Effector memory CD4-positive, alpha-beta T cell (primary cell): Measurements from ENCODE around the gene TMPRSS5.
"Not testable (repeated sequence)": the region's sequence is repeated elsewhere in the genome, so short reads cannot be mapped to it uniquely, and the experiment has no call there.

Experiments
- DNase-seq, 3 donors: peaks; one replicate each; pipeline ENCODE4 v3.0.0-alpha.2; 2020
- H3K27ac ChIP-seq: 2 replicates; pipeline ENCODE4 v1.7.0; 2013; ENCODE audit warnings: mild to moderate bottlenecking, low read length, moderate library complexity; ENCODE audit not compliant: insufficient read depth, poor library complexity, severe bottlenecking
- H3K27me3 ChIP-seq: replicated peaks from 2 replicates; pipeline ENCODE4 v1.7.0; 2013; ENCODE audit warnings: mild to moderate bottlenecking, low read length; ENCODE audit not compliant: insufficient read depth, control insufficient read depth, poor library complexity, severe bottlenecking
- H3K36me3 ChIP-seq: 2 replicates; pipeline ENCODE4 v1.7.0; 2013; ENCODE audit warnings: mild to moderate bottlenecking, low read length, moderate library complexity; ENCODE audit not compliant: control insufficient read depth, insufficient read depth
- H3K4me1 ChIP-seq: 2 replicates; pipeline ENCODE4 v1.7.0; 2013; ENCODE audit warnings: low read length, mild to moderate bottlenecking; ENCODE audit not compliant: control insufficient read depth, insufficient read depth, poor library complexity, severe bottlenecking
- H3K4me3 ChIP-seq: 2 replicates; pipeline ENCODE4 v1.7.0; 2013; ENCODE audit warnings: low read length, low read depth, mild to moderate bottlenecking; ENCODE audit not compliant: insufficient read depth, poor library complexity, severe bottlenecking
- H3K9me3 ChIP-seq: 2 replicates; pipeline ENCODE4 v1.7.0; 2013; ENCODE audit warnings: mild to moderate bottlenecking, low read length, moderate library complexity; ENCODE audit not compliant: control insufficient read depth

Gene TMPRSS5

DNA sequence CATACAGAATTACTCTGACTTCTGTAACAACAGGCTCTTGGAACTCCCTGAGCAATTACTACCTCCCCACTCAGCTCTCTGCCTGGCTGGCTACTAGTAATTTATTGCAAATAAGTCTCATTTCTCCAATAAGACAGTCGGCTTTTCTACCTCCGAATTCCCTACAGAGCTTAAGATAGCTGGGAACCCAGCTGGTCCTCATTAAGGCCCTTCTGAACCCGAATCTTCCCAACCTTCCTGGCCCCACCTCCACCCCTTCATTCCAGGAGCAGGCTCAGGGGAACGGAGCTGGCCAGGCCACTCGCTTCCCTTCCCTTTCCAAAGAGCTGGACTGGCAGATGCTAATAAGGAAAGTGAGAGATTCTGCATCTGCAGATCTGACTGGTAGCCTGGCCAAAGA, 21.6 kb downstream of the TMPRSS5 start:
- Histone ChIP-seq H3K27me3 (no peaks in the 10 kb centered on the region), H3K4me3 (no peak overlapping the region), H3K27ac (no peak overlapping the region), H3K36me3 (no peaks in the 10 kb centered on the region), H3K9me3 (no peaks in the 10 kb centered on the region), H3K4me1 (no peaks in the 10 kb centered on the region)
- no peak for DNase-seq

GRCh38 chr11:113683481-113684046, 22.5 kb downstream of the TMPRSS5 start:
- Histone ChIP-seq H3K4me1 (no peaks in the 10 kb centered on the region), H3K27ac (no peak overlapping the region), H3K9me3 (no peaks in the 10 kb centered on the region), H3K27me3 (no peaks in the 10 kb centered on the region), H3K4me3 (no peak overlapping the region), H3K36me3 (no peaks in the 10 kb centered on the region)
- DNase-seq, result no peak

DNA sequence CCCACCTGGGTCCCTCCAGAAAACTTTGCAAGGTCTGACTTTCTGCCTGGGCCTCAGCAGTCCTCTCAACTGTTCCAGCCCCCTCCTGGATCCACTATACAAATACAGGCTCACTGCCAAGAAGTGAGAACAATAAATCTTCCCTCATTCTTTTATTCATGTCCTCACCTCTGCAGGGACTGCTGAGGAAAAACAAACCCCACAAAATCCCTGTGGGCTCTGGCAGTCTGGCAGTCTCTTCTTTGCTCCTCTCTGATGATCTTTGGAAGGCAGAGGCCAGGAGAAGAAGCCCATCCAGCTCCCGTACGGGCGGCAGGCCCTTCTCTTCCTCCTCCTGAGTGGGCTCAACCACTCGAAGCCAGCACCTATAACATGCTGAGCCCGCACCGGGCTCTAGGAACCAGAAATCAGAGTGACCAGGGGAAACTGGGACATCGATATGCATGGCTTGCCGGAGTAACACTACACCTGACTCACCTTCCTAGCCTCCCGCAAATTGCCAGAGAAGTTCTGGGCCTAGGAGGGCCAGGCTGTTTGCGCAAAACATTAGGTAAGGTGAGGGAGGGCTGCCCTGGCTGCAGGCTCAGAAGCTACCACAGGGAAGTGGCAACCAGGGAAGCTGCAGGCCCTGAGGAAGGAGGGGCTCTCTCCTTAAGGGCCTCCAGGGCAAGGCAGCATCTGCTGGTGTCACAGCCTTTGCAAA, 24.2 kb downstream of the TMPRSS5 start:
- Histone ChIP-seq H3K36me3 (no peaks in the 10 kb centered on the region), H3K9me3 (no peaks in the 10 kb centered on the region), H3K27ac (no peak overlapping the region), H3K4me3 (no peak overlapping the region), H3K4me1 (no peaks in the 10 kb centered on the region), H3K27me3 (no peaks in the 10 kb centered on the region)
- no peak for DNase-seq

DNA sequence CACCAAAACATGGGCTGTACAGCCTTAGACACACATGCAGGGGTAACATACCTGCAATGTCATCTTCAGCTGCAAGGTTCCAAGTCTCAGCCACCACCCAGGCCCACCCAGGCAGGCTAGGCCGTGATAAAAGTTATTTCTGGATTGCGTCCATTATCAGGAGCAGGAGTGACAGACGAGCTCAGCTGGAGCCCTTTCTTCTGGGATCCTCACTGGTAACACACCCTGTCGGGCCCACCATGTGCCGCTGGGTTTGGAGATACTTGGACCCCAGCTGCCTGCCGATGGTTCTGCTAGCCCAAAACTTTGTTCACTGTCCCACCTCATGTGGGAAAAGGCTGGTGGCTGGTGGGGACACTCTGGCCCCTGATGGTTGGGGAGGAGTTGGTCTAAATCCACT, 24.8 kb downstream of the TMPRSS5 start:
- no peak for DNase-seq
- H3K27ac ChIP-seq, result no peak overlapping the region
- no peaks in the 10 kb centered on the region for H3K9me3 ChIP-seq
- H3K4me3 ChIP-seq, result no peak overlapping the region
- no peaks in the 10 kb centered on the region for H3K36me3 ChIP-seq
- no peaks in the 10 kb centered on the region for H3K27me3 ChIP-seq
- H3K4me1 ChIP-seq, result no peaks in the 10 kb centered on the region

DNA sequence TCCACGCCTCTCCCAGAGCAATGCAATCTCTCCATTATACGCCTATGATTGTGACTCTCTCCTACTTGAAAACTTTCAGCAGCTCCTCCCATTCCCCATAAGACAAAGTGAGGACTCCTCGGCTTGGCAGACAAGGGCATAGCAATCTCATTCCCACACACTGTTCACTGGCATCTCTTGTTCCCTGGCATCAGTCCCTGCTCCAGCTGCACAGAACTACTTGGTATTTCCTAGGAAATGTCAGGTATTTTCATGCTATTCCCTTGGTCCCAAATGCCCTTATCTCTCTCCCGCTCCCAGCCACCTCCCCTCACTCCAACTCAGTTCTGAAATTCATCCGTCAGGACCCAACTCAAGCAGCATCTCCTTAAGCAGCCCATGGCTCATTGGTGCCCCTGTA, 28.4 kb downstream of the TMPRSS5 start:
- no peak overlapping the region for H3K27ac ChIP-seq
- no peak overlapping the region for H3K4me3 ChIP-seq
- H3K27me3 ChIP-seq, result no peaks in the 10 kb centered on the region
- no peaks in the 10 kb centered on the region for H3K36me3 ChIP-seq
- DNase-seq, result no peak
- no peaks in the 10 kb centered on the region for H3K9me3 ChIP-seq
- H3K4me1 ChIP-seq, result no peaks in the 10 kb centered on the region

DNA sequence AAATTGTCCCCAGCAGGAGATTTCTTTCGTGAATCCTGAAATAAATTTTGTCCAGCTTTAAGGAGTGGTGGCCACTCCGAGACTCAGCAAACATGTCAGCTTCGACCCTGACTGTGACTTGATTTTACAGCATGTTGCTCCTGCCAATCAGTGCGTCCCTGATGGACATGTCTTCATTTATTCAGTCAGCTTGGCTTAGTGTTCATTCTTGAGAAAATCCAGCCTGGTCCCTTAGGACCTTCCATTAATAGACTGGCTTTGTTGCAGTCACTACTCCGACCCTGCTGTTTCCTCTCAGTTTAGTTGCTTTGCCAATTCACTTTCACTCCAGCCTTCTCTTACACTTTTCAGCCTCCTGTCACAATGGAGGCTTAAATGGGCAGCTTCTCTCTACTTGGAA, 30.5 kb downstream of the TMPRSS5 start:
- Histone ChIP-seq H3K36me3 (no peaks in the 10 kb centered on the region), H3K9me3 (no peaks in the 10 kb centered on the region), H3K27ac (no peak overlapping the region), H3K4me3 (no peak overlapping the region), H3K4me1 (no peaks in the 10 kb centered on the region), H3K27me3 (no peaks in the 10 kb centered on the region)
- DNase-seq, result no peak

GRCh38 chr11:113675003-113675561, 31.0 kb downstream of the TMPRSS5 start:
- Histone ChIP-seq H3K27ac (no peak overlapping the region), H3K9me3 (no peaks in the 10 kb centered on the region), H3K36me3 (no peaks in the 10 kb centered on the region), H3K4me3 (no peak overlapping the region), H3K27me3 (no peaks in the 10 kb centered on the region), H3K4me1 (no peaks in the 10 kb centered on the region)
- DNase-seq, result no peak

DNA sequence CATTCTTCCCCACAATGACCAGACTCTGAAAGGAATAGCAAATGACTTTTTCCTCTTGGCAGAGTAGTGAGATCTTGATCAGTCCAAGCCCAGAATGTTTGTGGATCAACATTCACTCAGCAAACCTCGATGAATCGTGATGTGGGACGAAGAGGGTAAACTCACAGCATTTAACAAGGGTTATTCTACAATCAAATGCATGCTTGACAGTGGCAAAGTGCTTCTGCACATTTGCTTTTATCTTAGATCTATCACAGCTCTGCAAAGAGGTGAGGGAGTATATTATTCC, 31.8 kb downstream of the TMPRSS5 start:
- no peak overlapping the region for H3K4me3 ChIP-seq

GRCh38 chr11:113673550-113674396, 32.3 kb downstream of the TMPRSS5 start:
- no peak for DNase-seq

More for the DNA sequence above, 31.8 kb downstream of the TMPRSS5 start:
- Histone ChIP-seq H3K36me3 (no peaks in the 10 kb centered on the region), H3K9me3 (no peaks in the 10 kb centered on the region), H3K27ac (no peak overlapping the region), H3K4me1 (no peaks in the 10 kb centered on the region), H3K27me3 (no peaks in the 10 kb centered on the region)
- DNase-seq, result no peak

DNA sequence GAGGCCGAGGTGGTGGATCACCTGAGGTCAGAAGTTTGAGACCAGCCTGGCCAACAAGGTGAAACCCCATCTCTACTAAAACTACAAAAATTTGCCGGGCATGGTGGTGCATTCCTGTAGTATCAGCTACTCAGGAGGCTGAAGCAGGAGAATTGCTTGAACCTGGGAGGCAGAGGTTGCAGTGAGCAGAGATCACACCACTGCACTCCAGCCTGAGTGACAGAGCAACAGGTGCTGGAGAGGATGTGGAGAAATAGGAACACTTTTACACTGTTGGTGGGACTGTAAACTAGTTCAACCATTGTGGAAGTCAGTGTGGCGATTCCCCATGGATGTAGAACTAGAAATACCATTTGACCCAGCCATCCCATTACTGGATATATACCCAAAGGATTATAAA, 34.2 kb downstream of the TMPRSS5 start:
- H3K9me3 ChIP-seq, H3K4me3 ChIP-seq, H3K27ac ChIP-seq, H3K27me3 ChIP-seq, H3K4me1 ChIP-seq, DNase-seq, H3K36me3 ChIP-seq: not testable (repeated sequence)

More at GRCh38 chr11:113673550-113674396, 32.3 kb downstream of the TMPRSS5 start:
- no peak overlapping the region for H3K27ac ChIP-seq
- no peak overlapping the region for H3K4me3 ChIP-seq
- H3K9me3 ChIP-seq, result no peaks in the 10 kb centered on the region
- H3K27me3 ChIP-seq, result no peaks in the 10 kb centered on the region
- no peaks in the 10 kb centered on the region for H3K4me1 ChIP-seq
- H3K36me3 ChIP-seq, result no peaks in the 10 kb centered on the region
